ENCODE results near the gene DLD.
"Not testable (repeated sequence)": the region's sequence is repeated elsewhere in the genome, so short reads cannot be mapped to it uniquely, and the experiment has no call there.

DLD gene

GRCh38 chr7:107890962-107891635, at the start of gene DLD:
DLD (plus strand) TSS chr7:107891183; CDS start chr7:107891251, 68 bp downstream.
- peak; percentile 96 for DNase-seq

DNA sequence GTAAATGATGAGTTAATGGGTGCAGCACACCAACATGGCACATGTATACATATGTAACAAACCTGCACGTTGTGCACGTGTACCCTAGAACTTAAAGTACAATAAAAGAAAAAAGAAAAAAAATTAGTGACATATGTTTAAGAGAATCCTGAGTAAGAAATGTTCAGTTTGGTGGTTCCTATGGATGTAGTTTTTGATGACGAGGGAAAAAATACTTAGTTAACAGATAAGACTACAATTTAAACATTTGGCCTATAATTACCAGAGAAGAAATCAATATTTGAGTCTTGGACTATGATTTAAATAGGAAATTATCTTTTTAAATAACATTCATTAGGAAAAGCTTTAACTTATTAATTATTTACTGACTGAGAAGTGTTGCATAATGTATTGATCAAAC, 48.8 kb upstream of the DLD start:
- no peak for DNase-seq

- DNase-seq = no peak
Measured at GRCh38 chr7:107843184-107843583, 47.8 kb upstream of the DLD start.

DNA sequence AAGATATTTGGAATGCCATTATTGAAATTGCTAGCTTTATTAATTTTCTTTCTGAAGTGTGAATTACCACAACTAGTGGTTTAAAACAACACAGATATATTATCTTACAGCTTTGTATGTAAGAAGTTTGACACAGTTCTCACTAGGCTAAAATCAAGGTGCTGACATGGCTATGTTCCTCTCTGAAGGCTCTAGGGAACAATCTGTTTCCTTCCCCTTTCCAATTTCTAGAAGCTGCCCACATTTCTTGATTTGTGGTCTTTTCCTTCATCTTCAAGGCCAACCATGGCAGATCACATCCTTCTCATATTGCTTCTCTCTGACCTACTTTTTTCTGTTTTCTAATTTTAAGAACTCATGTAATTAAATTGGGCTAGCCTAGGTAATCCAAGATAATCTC, 44.7 kb upstream of the DLD start:
- no peak for DNase-seq

DNA sequence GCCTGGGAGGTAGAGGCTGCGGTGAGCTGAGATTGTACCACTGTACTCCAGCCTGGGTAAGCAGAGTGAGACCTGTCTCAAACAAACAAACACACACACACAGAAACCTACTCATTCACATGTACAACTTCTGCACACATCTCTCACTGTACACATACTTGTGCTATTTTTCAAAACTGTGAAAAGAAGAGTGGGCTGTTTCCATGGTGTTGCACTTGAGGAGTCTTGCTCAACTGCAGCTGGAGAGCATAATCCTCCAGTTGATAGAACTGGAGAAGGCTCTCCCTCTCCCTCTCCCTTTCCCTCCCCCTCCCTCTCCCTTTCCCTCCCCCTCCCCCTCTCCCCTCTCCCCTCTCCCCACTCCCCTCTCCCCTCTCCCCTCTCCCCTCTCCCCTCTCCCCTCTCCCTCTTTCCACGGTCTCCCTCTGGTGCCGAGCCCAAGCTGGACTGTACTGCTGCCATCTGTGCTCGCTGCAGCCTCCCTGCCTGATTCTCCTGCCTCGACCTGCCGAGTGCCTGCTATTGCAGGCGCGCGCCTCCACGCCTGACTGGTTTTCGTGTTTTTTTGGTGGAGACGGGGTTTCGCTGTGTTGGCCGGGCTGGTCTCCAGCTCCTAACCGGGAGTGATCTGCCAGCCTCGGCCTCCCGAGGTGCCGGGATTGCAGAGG, 43.7 kb upstream of the DLD start:
- no peak for DNase-seq

DNA sequence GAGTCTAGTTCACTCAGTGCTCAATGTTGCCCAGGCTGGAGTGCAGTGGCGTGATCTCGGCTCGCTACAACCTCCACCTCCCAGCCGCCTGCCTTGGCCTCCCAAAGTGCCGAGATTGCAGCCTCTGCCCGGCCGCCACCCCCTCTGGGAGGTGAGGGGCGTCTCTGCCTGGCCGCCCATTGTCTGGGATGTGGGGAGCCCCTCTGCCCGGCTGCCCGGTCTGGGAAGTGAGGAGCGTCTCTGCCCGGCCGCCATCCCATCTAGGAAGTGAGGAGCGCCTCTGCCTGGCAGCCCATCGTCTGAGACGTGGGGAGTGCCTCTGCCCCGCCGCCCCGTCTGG, 43.2 kb upstream of the DLD start:
- DNase-seq = not testable (repeated sequence)

DNA sequence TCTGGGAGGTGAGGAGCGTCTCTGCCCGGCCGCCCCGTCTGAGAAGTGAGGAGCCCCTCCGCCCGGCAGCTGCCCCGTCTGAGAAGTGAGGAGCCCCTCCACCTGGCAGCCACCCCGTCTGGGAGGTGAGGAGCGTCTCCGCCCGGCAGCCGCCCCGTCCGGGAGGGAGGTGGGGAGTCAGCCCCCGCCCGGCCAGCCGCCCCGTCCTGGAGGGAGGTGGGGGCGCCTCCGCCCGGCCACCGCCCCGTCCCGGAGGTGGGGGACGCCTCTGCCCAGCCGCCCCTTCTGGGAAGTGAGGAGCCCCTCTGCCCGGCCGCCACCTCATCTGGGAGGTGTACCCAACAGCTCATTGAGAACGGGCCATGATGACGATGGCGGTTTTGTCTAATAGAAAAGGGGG, 42.8 kb upstream of the DLD start:
- not testable (repeated sequence) for DNase-seq

GRCh38 chr7:107850216-107850615, 40.8 kb upstream of the DLD start:
- no peak for DNase-seq

GRCh38 chr7:107850643-107851042, 40.3 kb upstream of the DLD start:
- no peak for DNase-seq

GRCh38 chr7:107854454-107854853, 36.5 kb upstream of the DLD start:
- no peak for DNase-seq

DNA sequence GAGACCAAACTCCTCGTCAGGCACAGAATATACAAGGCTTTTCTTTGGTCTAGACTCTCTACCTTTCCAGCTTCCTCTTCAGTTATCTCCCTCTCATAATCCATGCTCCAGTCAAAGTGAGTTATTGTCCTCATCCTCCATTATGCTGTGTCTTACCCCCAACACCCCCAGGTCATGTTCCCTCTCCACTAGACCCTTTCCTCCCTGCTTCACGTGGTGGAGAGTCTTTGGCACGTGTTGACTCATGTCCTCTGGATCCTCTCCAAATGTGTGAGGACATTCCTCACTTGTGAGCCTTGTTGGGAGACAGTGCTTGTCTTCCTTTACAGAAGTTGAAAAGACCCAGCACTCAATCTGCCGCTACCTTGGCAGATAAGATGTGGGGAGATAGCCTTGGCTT, 36.0 kb upstream of the DLD start:
- no peak for DNase-seq

DNA sequence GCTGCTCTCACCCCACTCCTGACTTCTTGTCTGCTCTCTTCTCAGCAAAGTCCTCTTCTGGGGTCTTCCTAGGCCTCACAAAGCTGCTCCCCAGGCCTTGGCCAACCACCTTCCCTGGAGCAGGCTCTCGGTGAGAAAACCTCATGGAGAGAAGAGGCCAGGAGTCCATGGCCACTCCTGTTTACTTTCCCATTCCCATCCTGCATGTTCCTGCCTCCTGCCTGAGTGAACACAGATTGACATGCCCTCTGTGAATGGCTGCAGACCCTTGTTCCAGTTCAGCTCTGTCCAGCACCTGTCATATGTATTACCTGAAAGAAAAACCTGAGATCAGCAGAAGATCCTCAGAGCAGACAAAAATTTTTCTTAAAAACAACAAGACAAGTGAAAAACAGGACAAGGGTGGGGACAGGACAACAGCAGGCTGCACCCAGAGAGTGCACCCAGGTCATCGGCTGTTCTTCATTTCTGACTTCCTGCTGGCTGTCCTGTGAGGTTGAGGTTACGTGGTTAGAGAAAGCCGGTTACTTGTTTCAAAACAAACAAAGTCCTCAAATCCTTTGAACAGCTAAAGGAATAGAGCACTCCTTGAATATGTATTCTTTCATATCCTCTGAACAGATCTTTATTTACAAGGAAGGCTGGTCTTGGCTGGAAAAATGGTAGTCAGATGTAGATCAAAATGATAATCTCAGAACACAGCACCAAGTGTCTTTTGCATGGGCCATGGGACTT, 34.0 kb upstream of the DLD start:
- DNase-seq = no peak

GRCh38 chr7:107857541-107857912, 33.5 kb upstream of the DLD start:
- no peak for DNase-seq

DNA sequence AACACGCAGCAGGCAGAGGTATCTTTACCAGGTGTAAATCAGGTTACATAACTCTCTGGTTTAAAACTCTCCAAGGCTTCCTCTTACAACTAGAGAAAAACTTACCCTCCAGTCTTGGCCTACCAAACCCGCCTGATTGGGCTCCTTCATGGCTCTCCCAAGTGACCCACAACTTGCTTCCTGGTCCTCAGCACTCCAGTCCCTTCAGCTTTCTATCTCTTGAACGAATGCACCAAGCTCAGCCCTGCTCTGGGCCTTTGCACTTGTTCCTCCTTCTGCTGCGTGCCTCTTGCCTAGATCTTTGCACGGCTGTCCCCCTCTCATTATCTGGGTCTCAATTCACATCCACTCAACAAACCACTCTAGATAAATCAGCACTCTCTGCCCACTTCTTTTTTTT, 32.7 kb upstream of the DLD start:
- DNase-seq = no peak

DNA sequence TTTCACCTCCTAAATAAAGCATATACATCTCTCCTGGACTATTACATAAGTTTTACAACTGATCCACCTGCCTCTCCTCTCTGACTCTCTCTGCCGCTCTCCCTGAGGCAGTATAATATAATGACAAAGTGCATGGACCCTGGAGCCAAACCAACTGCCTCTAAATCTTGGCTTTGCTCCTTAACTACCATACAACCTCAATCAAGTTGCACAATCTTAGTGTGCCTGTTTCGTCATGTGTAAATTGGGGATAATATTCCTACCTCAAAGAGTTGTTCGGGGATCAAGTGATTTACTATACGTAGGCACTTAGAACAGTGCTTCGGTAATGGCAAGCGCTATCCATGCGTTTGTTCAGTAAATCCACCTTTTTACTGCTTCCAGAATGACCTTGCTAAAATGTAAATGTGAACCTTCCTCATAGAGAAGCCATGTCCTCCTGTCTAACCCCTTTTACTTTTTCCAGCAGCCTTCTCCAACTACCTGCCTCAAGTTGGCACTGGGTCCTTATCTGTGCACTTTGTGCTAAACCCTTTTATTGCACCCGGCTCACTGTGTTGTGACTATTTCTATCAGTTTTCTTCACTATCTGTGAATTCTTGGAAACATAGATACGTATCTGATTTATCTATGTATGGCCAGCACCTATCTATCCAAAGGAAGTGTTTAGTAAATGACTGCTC, 30.6 kb upstream of the DLD start:
- no peak for DNase-seq

- DNase-seq = no peak
Measured at GRCh38 chr7:107860981-107861652, 29.9 kb upstream of the DLD start.

DNA sequence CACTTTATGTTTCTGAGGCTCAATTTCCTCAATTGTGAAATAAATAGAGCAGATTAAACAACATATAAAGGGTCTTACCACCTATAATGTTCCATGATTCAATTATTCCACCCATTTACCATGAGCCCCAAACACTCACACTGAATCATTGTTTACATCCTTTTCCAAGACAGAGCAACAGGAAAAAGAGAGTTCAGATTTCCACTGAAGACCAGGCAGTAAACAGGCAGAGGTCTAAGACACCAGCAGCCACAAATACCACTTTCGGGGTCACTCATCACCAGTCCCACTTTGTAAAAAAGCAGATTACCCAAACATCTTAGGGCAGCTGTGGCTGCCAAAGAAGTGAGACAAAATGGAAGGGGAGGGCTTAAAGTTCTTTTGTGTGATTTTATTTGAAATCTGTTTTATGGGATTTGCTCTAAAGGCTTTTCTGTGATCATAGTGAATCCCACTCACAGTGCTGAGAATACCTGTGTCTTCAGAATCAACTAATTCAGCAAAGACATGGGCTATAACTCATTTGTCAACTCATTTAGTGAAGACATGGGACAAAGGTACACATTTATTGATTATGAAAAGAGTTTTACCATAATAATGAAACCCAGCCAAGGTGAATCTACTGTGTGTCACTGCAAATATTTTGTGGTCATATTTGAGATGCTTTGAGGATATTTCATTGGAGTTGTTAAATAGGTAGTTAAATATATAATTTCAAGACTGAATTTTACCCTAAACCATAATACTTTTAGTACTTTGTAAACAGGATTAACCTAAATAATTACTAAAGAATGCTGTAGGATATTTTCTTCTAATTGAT, 24.8 kb upstream of the DLD start:
- DNase-seq = no peak

DNA sequence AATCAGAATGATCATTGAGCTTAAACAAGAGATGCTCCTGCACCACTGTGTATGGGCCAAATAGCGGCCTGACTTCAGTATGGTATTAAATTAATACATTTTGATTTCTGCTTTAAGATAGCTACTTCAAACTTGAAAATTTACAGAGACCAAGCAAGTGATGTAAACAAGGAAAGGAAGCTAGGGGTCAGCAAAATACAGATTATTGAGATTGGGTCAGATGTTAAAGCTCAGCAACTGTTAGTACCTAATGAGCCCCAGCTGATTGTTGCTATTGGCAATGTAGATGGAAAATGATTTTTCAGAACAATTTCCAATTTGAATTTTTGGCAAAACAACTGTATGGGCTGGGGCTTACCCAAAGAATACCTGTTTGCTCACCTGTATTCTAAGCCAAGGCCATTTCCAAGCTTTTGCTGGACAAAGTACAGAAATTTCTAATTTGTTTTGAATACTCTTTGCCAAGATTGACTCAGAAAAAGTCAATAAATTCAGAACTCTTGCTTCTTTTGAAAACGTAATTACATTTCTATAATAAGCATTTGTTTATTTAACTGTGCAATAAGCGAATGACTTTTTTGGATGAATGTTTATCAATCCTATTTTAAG, 23.0 kb upstream of the DLD start:
- DNase-seq = no peak

DNA sequence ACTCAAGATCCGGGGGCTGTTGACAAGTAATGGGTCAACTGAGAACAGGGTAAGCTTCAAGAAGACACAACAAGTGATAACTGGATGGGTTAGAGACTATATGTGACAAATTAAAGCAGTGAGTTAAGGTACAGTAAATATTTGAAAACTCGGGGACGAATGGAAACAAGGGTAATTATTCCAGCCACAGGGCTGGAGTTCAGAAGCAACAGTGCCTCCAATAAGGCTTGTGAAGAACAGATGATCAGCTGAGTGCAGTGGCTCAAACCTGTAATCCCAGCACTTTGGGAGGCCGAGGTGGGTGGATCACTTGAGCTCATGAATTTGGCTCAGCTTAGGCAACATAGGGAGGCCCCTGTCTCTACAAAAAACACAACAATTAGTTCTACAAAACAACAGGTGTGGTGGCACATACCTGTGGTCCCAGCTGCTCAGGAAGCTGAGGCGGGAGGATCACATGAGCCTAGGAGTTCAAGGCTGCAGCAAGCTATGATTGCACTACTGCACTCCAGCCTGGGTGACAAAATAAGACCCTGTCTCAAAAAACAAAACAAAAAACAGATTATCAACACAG, 20.5 kb upstream of the DLD start:
- DNase-seq = no peak

- no peak for DNase-seq
Measured at GRCh38 chr7:107874111-107874510, 16.9 kb upstream of the DLD start.

Data from activated CD8-positive, alpha-beta memory T cell treated with anti-CD3 and anti-CD28 coated beads, Interleukin-2, amount 50 U/mL, for 48 hours (primary cell).